GM12891 (cell line): ENCODE measurements around the gene TSPOAP1. TPM values are rescaled to one million over a fixed set of nuclear protein-coding genes. Genes with fewer than 3 reads are reported as not detected.

Experiments
- DNase-seq: peaks from one replicate; pipeline ENCODE4 v3.0.0; 2011; ENCODE audit warnings: low spot score; ENCODE audit not compliant: insufficient read length
- FAIRE-seq: peaks from 2 replicates; lab custom pipeline; 2011; peaks lifted over from hg19 to GRCh38; lab: Jason Lieb, UNC
- PAX5 ChIP-seq: IDR thresholded peaks from 2 replicates; pipeline ENCODE4 v1.6.1; 2011; ENCODE audit warnings: low read length, moderate library complexity, mild to moderate bottlenecking; ENCODE audit not compliant: insufficient read depth, severe bottlenecking
- POLR2A ChIP-seq: IDR thresholded peaks from 2 replicates; pipeline ENCODE4 v1.6.1; 2011; ENCODE audit warnings: low read depth, low read length, control low read depth
- POLR2AphosphoS5 ChIP-seq: IDR thresholded peaks from 2 replicates; pipeline ENCODE4 v1.6.1; 2011; ENCODE audit warnings: low read depth, low read length, control low read depth
- POU2F2 ChIP-seq: IDR thresholded peaks from 2 replicates; pipeline ENCODE4 v1.6.1; 2011; ENCODE audit warnings: low read depth, mild to moderate bottlenecking, control low read depth, low read length, moderate library complexity
- SPI1 ChIP-seq: IDR thresholded peaks from 2 replicates; pipeline ENCODE4 v1.6.1; 2011; ENCODE audit warnings: low read depth, low read length, control low read depth
- TAF1 ChIP-seq: IDR thresholded peaks from 2 replicates; pipeline ENCODE4 v1.6.1; 2011; ENCODE audit warnings: low read depth, low read length, control low read depth
- polyA plus RNA-seq: library from polyadenylated mRNA; unstranded; fragments of >200 nt; gene quantifications from one replicate; pipeline ENCODE4 v1.2.1, GENCODE V29; 2012; ENCODE audit warnings: low read depth, missing spikeins, inconsistent platforms; ENCODE audit not compliant: missing spikeins

Gene TSPOAP1
- polyA plus RNA-seq: 11.0 TPM

- no peak for DNase-seq
- FAIRE-seq: no peak
- 0 out of 2 replicates have a peak, but pooled peaks have one; percentile 19 for TF ChIP-seq SPI1
- TF ChIP-seq POLR2AphosphoS5: peak; percentile 99
- 0 out of 2 replicates have a peak, but pooled peaks have one; percentile 22 for TF ChIP-seq TAF1
- TF ChIP-seq POLR2A: peak; percentile 99
- TF ChIP-seq PAX5: peak; percentile 58
- TF ChIP-seq POU2F2: peak; percentile 91
Observed at GRCh38 chr17:58328195-58329034, at the start of gene TSPOAP1. Gene TSPOAP1 (minus strand): TSS chr17:58328795. CDS start chr17:58327920, 875 bp downstream.

DNA sequence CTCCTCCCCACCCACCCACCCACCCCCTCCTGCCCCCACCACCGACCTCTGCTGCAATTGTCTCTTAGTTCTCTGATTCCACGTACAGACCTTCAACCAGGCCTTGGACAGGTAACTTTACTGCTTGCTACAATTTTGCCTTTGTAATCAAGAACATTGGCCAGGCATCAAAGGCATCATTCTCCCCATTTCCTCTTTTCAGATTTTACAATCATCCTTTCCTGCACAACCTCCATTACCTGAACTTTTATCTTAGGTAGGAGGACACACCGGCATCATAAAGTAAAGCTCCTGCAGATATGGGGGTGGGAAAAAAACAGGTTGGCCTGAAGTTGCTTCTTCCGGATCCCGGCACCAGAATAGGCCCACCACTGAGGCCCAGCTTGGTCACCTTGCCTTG lies 49.1 kb upstream of the TSPOAP1 start:
- FAIRE-seq (no peak), DNase-seq (no peak)
- TF ChIP-seq SPI1 (peak; percentile 66), POU2F2 (no peak), POLR2AphosphoS5 (no peak), PAX5 (no peak)

- TF ChIP-seq PAX5 (no peak), POU2F2 (no peak), SPI1 (no peak), TAF1 (no peak), POLR2A (no peak), POLR2AphosphoS5 (no peak)
- no peak for FAIRE-seq
- no peak for DNase-seq
Observed at GRCh38 chr17:58377093-58377601, 48.6 kb upstream of the TSPOAP1 start.

DNA sequence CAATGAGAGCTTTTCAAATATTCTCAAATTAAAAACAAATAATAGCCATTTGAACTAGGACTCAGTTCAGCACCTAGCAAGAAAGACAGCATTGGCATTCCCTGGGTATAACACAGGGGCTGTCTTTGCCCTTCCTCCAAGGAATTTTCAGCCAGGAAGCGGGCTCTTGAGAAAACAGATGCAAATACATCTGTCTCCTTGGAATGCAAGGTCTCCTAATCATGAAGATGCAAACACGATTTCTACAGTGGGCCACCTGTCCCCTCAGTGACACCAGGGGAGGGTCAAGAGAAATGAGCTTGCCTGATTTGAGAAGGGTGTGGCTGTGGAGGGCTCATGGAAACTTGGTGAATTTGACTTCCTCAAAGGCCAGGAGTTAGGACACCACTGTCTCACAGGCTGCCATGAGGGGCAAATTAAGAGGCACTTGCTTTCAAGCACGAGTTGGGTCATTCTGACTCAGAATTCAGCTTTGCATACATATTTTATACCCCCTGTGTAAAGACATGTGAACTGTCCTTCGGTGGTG lies 47.9 kb upstream of the TSPOAP1 start:
- TF ChIP-seq PAX5 (no peak), POLR2AphosphoS5 (no peak)
- FAIRE-seq: no peak
- no peak for DNase-seq

DNA sequence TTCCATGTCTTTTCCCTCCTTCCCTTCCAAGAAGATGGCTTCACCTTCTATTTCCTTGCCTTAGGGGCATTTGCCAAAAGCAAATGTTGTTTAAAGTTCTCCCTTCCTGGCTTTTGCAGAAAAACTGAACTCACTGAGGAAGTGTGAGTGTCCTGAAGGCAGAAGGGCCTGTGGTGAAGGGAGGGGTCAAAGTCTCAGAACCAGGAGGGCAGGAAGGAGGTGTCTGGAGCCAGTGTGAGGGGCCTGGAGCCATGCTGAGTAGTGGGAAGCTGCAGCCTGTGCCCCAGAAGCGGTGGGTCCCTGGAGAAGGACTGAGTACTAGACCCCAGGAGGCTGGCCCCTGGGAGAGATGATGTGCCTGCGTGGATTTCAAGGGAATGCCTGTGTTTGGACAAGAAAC lies 47.2 kb upstream of the TSPOAP1 start:
- TF ChIP-seq SPI1: no peak
- no peak for FAIRE-seq
- no peak for DNase-seq

DNA sequence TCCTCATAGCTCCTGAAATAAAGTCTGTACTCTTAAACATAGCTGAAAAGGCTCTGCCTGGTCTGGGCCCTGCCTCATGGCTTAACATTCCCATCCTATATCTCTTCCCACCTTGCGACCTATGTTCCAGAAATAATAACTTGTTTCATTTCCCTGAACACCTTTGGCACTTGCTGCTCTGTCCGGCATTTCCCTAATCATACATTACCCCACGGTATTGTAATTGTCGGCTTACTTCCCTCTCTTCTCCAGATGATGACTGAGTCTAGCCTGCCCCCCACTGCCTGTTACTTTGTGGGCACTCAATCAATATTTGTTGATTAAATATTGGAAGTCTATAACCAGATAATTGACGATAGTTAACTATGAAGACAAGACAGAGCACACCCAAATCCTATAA lies 46.7 kb upstream of the TSPOAP1 start:
- DNase-seq (no peak), FAIRE-seq (no peak)
- TF ChIP-seq POLR2AphosphoS5: no peak
- TF ChIP-seq TAF1: no peak
- TF ChIP-seq POU2F2: no peak
- TF ChIP-seq POLR2A: no peak
- TF ChIP-seq PAX5: no peak
- no peak for TF ChIP-seq SPI1

GRCh38 chr17:58373923-58374322 lies 45.3 kb upstream of the TSPOAP1 start:
- DNase-seq (no peak), FAIRE-seq (no peak)
- TF ChIP-seq POU2F2 (no peak), TAF1 (no peak), SPI1 (no peak), POLR2A (no peak)

GRCh38 chr17:58373003-58373402 lies 44.4 kb upstream of the TSPOAP1 start:
- DNase-seq (no peak), FAIRE-seq (no peak)
- TF ChIP-seq TAF1: no peak
- no peak for TF ChIP-seq POU2F2
- TF ChIP-seq SPI1: no peak

- DNase-seq (no peak), FAIRE-seq (no peak)
- TF ChIP-seq POLR2A (no peak), TAF1 (no peak), PAX5 (no peak), POU2F2 (no peak), SPI1 (no peak), POLR2AphosphoS5 (no peak)
Observed at GRCh38 chr17:58371300-58371950, 42.8 kb upstream of the TSPOAP1 start.

GRCh38 chr17:58370716-58371115 lies 42.1 kb upstream of the TSPOAP1 start:
- no peak for FAIRE-seq
- no peak for DNase-seq
- TF ChIP-seq SPI1: no peak
- TF ChIP-seq POLR2AphosphoS5: no peak
- no peak for TF ChIP-seq PAX5
- TF ChIP-seq POLR2A: no peak
- no peak for TF ChIP-seq TAF1
- no peak for TF ChIP-seq POU2F2

- DNase-seq (no peak), FAIRE-seq (no peak)
- TF ChIP-seq POLR2AphosphoS5 (no peak), POLR2A (no peak), PAX5 (no peak), SPI1 (no peak), TAF1 (no peak), POU2F2 (no peak)
Observed at GRCh38 chr17:58370309-58370708, 41.7 kb upstream of the TSPOAP1 start.
